ENCODE measurements around the gene SORL1. TPM values are rescaled to one million over a fixed set of nuclear protein-coding genes. Genes with fewer than 3 reads are reported as not detected.

The SORL1 gene
- polyA plus RNA-seq, 1 donor from 2014 or later, result 6.5 TPM

DNA sequence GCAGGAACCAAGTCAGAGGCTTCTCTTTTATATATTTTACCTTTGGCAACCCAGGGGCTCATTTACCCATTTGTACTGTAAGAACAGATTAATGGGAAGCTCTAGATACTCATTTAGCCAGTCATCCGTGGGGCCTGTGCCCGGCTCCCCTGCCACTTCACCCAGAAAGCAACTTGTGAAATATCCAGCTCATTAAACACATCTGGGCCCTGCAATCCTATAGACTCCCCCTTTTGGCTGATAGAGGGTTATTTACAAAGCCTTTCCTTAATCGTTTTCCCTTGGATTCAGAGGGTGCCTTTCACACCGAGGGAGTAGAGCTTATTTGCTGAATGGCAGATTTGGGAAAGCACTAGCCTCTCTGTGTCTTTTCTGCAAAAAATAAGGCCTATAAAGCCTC lies 119.4 kb downstream of the SORL1 start:
- Histone ChIP-seq H3K27ac (ENCODE audit: low read length) (peak overlapping the region; percentile 87), H3F3A (ENCODE audit: insufficient read depth, low read length, poor library complexity, severe bottlenecking) (no peaks in the 10 kb centered on the region), H3K9me2 (ENCODE audit: insufficient read depth, low read length) (no peaks in the 10 kb centered on the region), H3K4me3 (ENCODE audit: low read length) (no peak overlapping the region), H3K9me3 (ENCODE audit: low read length) (no peaks in the 10 kb centered on the region), H3K9ac (ENCODE audit: low read length) (no peak overlapping the region), H2AFZ (ENCODE audit: low read depth, low read length) (no peak overlapping the region), H3K27me3 (ENCODE audit: insufficient read depth, low read depth, low read length) (no peaks in the 10 kb centered on the region), H3K36me3 (ENCODE audit: insufficient read depth, low read length) (no peaks in the 10 kb centered on the region), H3K4me2 (ENCODE audit: low read length) (no peak overlapping the region), H4K20me1 (ENCODE audit: insufficient read depth) (no peaks in the 10 kb centered on the region), H3K79me2 (replicated peaks; ENCODE audit: insufficient read depth, low read length) (no peaks in the 10 kb centered on the region)
- TF ChIP-seq TAF1 (IDR thresholded peaks at IDR 0.05; ENCODE audit: low read depth) (peak; percentile 25), MXI1 (conservative IDR thresholded peaks at IDR 0.05; ENCODE audit: poor library complexity, severe bottlenecking) (no peak)

GRCh38 chr11:121572571-121573059 lies 120.5 kb downstream of the SORL1 start:
- H3K36me3 ChIP-seq (ENCODE audit: insufficient read depth, low read length), result no peaks in the 10 kb centered on the region
- H3K27ac ChIP-seq (ENCODE audit: low read length), result peak overlapping the region; percentile 87

More at GRCh38 chr11:121572571-121573059, 120.5 kb downstream of the SORL1 start:
- Histone ChIP-seq H3K4me2 (ENCODE audit: low read length) (peak overlapping the region; percentile 61), H3K27me3 (ENCODE audit: insufficient read depth, low read depth, low read length) (no peaks in the 10 kb centered on the region), H3F3A (ENCODE audit: insufficient read depth, low read length, poor library complexity, severe bottlenecking) (no peaks in the 10 kb centered on the region), H4K20me1 (ENCODE audit: insufficient read depth) (no peaks in the 10 kb centered on the region), H3K9me2 (ENCODE audit: insufficient read depth, low read length) (no peaks in the 10 kb centered on the region), H2AFZ (ENCODE audit: low read depth, low read length) (no peak overlapping the region), H3K9ac (ENCODE audit: low read length) (peak overlapping the region; percentile 53), H3K79me2 (replicated peaks; ENCODE audit: insufficient read depth, low read length) (no peaks in the 10 kb centered on the region), H3K4me3 (ENCODE audit: low read length) (peak overlapping the region; percentile 54), H3K9me3 (ENCODE audit: low read length) (no peaks in the 10 kb centered on the region)
- TF ChIP-seq TAF1 (IDR thresholded peaks at IDR 0.05; ENCODE audit: low read depth) (peak; percentile 23), EZH2 (IDR thresholded peaks at IDR 0.05; ENCODE audit: borderline replicate concordance, insufficient read depth, low read length, poor library complexity, severe bottlenecking) (no peak), POLR2AphosphoS5 (IDR thresholded peaks at IDR 0.05) (peak; percentile 90), REST (IDR thresholded peaks at IDR 0.05; ENCODE audit: borderline replicate concordance) (peak; percentile 75), MXI1 (conservative IDR thresholded peaks at IDR 0.05; ENCODE audit: poor library complexity, severe bottlenecking) (peak; percentile 63), SMC3 (conservative IDR thresholded peaks at IDR 0.05; ENCODE audit: poor library complexity) (peak; percentile 49), EP300 (conservative IDR thresholded peaks at IDR 0.05; ENCODE audit: poor library complexity, severe bottlenecking) (peak; percentile 97), RAD21 (conservative IDR thresholded peaks at IDR 0.05) (peak; percentile 54)
- TF ChIP-seq, protein P1, sequence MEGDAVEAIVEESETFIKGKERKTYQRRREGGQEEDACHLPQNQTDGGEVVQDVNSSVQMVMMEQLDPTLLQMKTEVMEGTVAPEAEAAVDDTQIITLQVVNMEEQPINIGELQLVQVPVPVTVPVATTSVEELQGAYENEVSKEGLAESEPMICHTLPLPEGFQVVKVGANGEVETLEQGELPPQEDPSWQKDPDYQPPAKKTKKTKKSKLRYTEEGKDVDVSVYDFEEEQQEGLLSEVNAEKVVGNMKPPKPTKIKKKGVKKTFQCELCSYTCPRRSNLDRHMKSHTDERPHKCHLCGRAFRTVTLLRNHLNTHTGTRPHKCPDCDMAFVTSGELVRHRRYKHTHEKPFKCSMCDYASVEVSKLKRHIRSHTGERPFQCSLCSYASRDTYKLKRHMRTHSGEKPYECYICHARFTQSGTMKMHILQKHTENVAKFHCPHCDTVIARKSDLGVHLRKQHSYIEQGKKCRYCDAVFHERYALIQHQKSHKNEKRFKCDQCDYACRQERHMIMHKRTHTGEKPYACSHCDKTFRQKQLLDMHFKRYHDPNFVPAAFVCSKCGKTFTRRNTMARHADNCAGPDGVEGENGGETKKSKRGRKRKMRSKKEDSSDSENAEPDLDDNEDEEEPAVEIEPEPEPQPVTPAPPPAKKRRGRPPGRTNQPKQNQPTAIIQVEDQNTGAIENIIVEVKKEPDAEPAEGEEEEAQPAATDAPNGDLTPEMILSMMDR (IDR thresholded peaks at IDR 0.05; ENCODE audit: poor library complexity, severe bottlenecking), result peak; percentile 29

Measured in neural cell (in vitro differentiated cells).